PC-3 (cell line): ENCODE results near the gene AKR1B15. TPM values are rescaled to one million over a fixed set of nuclear protein-coding genes. Genes with fewer than 3 reads are reported as not detected.

Experiments
- ATAC-seq: fragments of 200-7000 bp; cut with Tn5 transposase; 2 replicates; pipeline ENCODE4 v1.9.1; 2020; ENCODE audit warnings: mild to moderate bottlenecking, moderate library complexity
- BruUV-seq: library from RNA; stranded (reverse); fragments of 400-500 nt; replicated peaks from 2 replicates; lab custom pipeline; 2021; lab: Mats Ljungman, UMichigan
- CTCF ChIA-PET: fragments of 300-600 bp; sonication (Branson Sonifier 250); formaldehyde crosslinking; loops from one replicate; lab custom pipeline; 2022; ENCODE audit warnings: antibody characterized with exemption; lab: Charles Lee
- POLR2A ChIA-PET: fragments of 300-600 bp; sonication (Branson Sonifier 250); formaldehyde crosslinking; loops from one replicate; lab custom pipeline; 2022; ENCODE audit warnings: antibody characterized with exemption; ENCODE audit not compliant: unreplicated experiment; lab: Charles Lee
- DNase-seq: peaks from one replicate; pipeline ENCODE4 v3.0.0-alpha.2; 2015
- H2AFZ ChIP-seq: fragments of 300-600 bp; sonication (generic); 2 replicates; pipeline ENCODE4 v1.6.0; 2016; ENCODE audit warnings: antibody characterized with exemption, low read length
- H3F3A ChIP-seq: fragments of 300-600 bp; sonication (generic); one replicate; pipeline ENCODE4 v1.6.0; 2017; ENCODE audit warnings: antibody characterized with exemption, low read length, control low read depth, mild to moderate bottlenecking; ENCODE audit not compliant: unreplicated experiment
- H3K27ac ChIP-seq: fragments of 300-600 bp; sonication (generic); 2 replicates; pipeline ENCODE4 v1.5.1; 2016; ENCODE audit warnings: mild to moderate bottlenecking, low read length
- H3K27me3 ChIP-seq: fragments of 300-600 bp; sonication (generic); 2 replicates; pipeline ENCODE4 v1.6.1; 2016; ENCODE audit warnings: low read length, mixed read lengths
- H3K36me3 ChIP-seq: fragments of 300-600 bp; sonication (generic); 2 replicates; pipeline ENCODE4 v1.6.1; 2016; ENCODE audit warnings: low read depth, mixed run types, low read length, mixed read lengths
- H3K4me1 ChIP-seq: fragments of 300-600 bp; sonication (generic); 2 replicates; pipeline ENCODE4 v1.5.1; 2016; ENCODE audit warnings: low read length; ENCODE audit not compliant: insufficient read depth
- H3K4me2 ChIP-seq: fragments of 300-600 bp; sonication (generic); 2 replicates; pipeline ENCODE4 v1.6.0; 2016; ENCODE audit warnings: low read length
- H3K4me3 ChIP-seq: fragments of 300-600 bp; sonication (generic); 2 replicates; pipeline ENCODE4 v1.5.1; 2016; ENCODE audit warnings: mild to moderate bottlenecking, low read length, mixed read lengths
- H3K79me2 ChIP-seq: fragments of 300-600 bp; sonication (generic); 2 replicates; pipeline ENCODE4 v1.6.1; 2017; ENCODE audit warnings: low read length, mixed read lengths
- H3K9ac ChIP-seq: fragments of 300-600 bp; sonication (generic); 2 replicates; pipeline ENCODE4 v1.6.0; 2016; ENCODE audit warnings: mild to moderate bottlenecking, low read length
- H3K9me2 ChIP-seq: fragments of 300-600 bp; sonication (generic); replicated peaks from 2 replicates; pipeline ENCODE4 v1.6.1; 2016; ENCODE audit warnings: mixed run types, low read length, mixed read lengths
- H3K9me3 ChIP-seq: fragments of 300-600 bp; sonication (generic); 2 replicates; pipeline ENCODE4 v1.6.1; 2016; ENCODE audit warnings: low read length, mixed read lengths
- H4K20me1 ChIP-seq: fragments of 300-600 bp; sonication (generic); 2 replicates; pipeline ENCODE4 v1.6.1; 2016; ENCODE audit warnings: low read length, mixed read lengths
- CTCF ChIP-seq: fragments of 300-600 bp; sonication (generic); conservative IDR thresholded peaks from 2 replicates; pipeline ENCODE4 v1.5.1; 2017; ENCODE audit warnings: antibody characterized with exemption, low read depth, mild to moderate bottlenecking, low read length
- EZH2 ChIP-seq: fragments of 300-600 bp; sonication (generic); IDR thresholded peaks from one replicate; pipeline ENCODE4 v1.6.1; 2017; ENCODE audit warnings: antibody characterized with exemption, mild to moderate bottlenecking, low read length; ENCODE audit not compliant: unreplicated experiment
- EZH2phosphoT487 ChIP-seq: fragments of 300-600 bp; sonication (generic); IDR thresholded peaks from 2 replicates; pipeline ENCODE4 v1.6.1; 2018; ENCODE audit warnings: mild to moderate bottlenecking, antibody characterized with exemption, low read length, borderline replicate concordance
- intact Hi-C: fragments of 100-400 bp; cut with micrococcal nuclease; formaldehyde crosslinking; loops from 2 replicates; pipeline ENCODE4 v1.9.0; 2023
- total RNA-seq: library from RNA; depleted of rRNA; stranded (reverse); fragments of >200 nt; gene quantifications from 2 replicates; pipeline ENCODE4 v1.2.3, GENCODE V29; 2014

The AKR1B15 gene
- total RNA-seq, 1 experiment from 2014 or later = 0.40 TPM

GRCh38 chr7:134571746-134572461, 23.0 kb downstream of the AKR1B15 start:
- DNase-seq = no peak

GRCh38 chr7:134574322-134574721, 25.4 kb downstream of the AKR1B15 start:
- ChIA-PET POLR2A (no interaction called here), CTCF (no interaction called here)
- H3K27ac ChIP-seq = no peak overlapping the region
- H3K4me1 ChIP-seq = no peaks in the 10 kb centered on the region
- no peaks in the 10 kb centered on the region for H3F3A ChIP-seq
- no peaks in the 10 kb centered on the region for H3K36me3 ChIP-seq
- TF ChIP-seq EZH2 (no peak), EZH2phosphoT487 (no peak), CTCF (no peak)
- H2AFZ ChIP-seq = no peak overlapping the region
- no peaks in the 10 kb centered on the region for H3K79me2 ChIP-seq
- ATAC-seq (no peak), DNase-seq (no peak)
- no peaks in the 10 kb centered on the region for H3K9me2 ChIP-seq
- no peaks in the 10 kb centered on the region for H3K27me3 ChIP-seq
- no peaks in the 10 kb centered on the region for H3K9me3 ChIP-seq
- no peaks in the 10 kb centered on the region for H4K20me1 ChIP-seq
- intact Hi-C loops = no loop called here
- no TSS peak for BruUV-seq
- H3K4me2 ChIP-seq = no peak overlapping the region
- H3K9ac ChIP-seq = no peak overlapping the region
- no peak overlapping the region for H3K4me3 ChIP-seq

More at GRCh38 chr7:134571746-134572461, 23.0 kb downstream of the AKR1B15 start:
- Histone ChIP-seq H3K9me3 (no peaks in the 10 kb centered on the region), H3K9ac (no peak overlapping the region), H3K4me2 (no peak overlapping the region), H4K20me1 (no peaks in the 10 kb centered on the region), H3K79me2 (no peaks in the 10 kb centered on the region), H3K9me2 (no peaks in the 10 kb centered on the region), H3K27me3 (no peaks in the 10 kb centered on the region), H3K4me3 (no peak overlapping the region), H3K27ac (no peak overlapping the region), H3K4me1 (no peaks in the 10 kb centered on the region), H3K36me3 (no peaks in the 10 kb centered on the region), H2AFZ (no peak overlapping the region), H3F3A (no peaks in the 10 kb centered on the region)
- CTCF ChIA-PET = no interaction called here
- intact Hi-C loops = no loop called here
- BruUV-seq = no TSS peak
- POLR2A ChIA-PET = no interaction called here
- ATAC-seq = no peak
- TF ChIP-seq CTCF (no peak), EZH2phosphoT487 (no peak), EZH2 (no peak)

GRCh38 chr7:134584290-134584689, 35.4 kb downstream of the AKR1B15 start:
- CTCF ChIA-PET = no interaction called here
- Histone ChIP-seq H3F3A (no peaks in the 10 kb centered on the region), H3K4me2 (no peak overlapping the region), H3K36me3 (no peaks in the 10 kb centered on the region), H3K9me2 (no peaks in the 10 kb centered on the region), H4K20me1 (no peaks in the 10 kb centered on the region), H3K4me1 (peaks cover 9% of the 10 kb centered on the region), H3K4me3 (no peak overlapping the region), H3K27me3 (no peaks in the 10 kb centered on the region), H2AFZ (no peak overlapping the region), H3K9me3 (no peaks in the 10 kb centered on the region), H3K27ac (no peak overlapping the region), H3K9ac (no peak overlapping the region), H3K79me2 (no peaks in the 10 kb centered on the region)
- POLR2A ChIA-PET = no interaction called here
- no peak for DNase-seq
- intact Hi-C loops = no loop called here
- no peak for ATAC-seq
- BruUV-seq = no TSS peak
- no peak for TF ChIP-seq EZH2
